Nephron (organoid): ENCODE results near the gene B3GNT8.

Source experiments
- H3K27ac Mint-ChIP-seq, 3 experiments: 2 replicates each; pipeline ENCODE4 v1.8.0; 2020; ENCODE audit warnings: mixed read lengths in 3 of 3, mild to moderate bottlenecking in 2 of 3, moderate library complexity in 1 of 3
- H3K27me3 Mint-ChIP-seq: 2 replicates; pipeline ENCODE4 v1.8.0; 2021; ENCODE audit warnings: low read depth, mild to moderate bottlenecking, moderate library complexity, mixed read lengths
- H3K36me3 Mint-ChIP-seq: 2 replicates; pipeline ENCODE4 v1.8.0; 2020; ENCODE audit warnings: low read depth, mixed read lengths
- H3K4me1 Mint-ChIP-seq: 2 replicates; pipeline ENCODE4 v1.8.0; 2020; ENCODE audit warnings: mixed read lengths
- H3K4me3 Mint-ChIP-seq, 3 experiments: 2 replicates each; pipeline ENCODE4 v1.8.0; 2020; ENCODE audit warnings: mild to moderate bottlenecking in 3 of 3, mixed read lengths in 3 of 3, moderate library complexity in 2 of 3
- H3K9me3 Mint-ChIP-seq: 2 replicates; pipeline ENCODE4 v1.8.0; 2020; ENCODE audit warnings: mixed read lengths
- CTCF ChIP-seq, 3 experiments: fragments of 200-600 bp; sonication (generic); IDR thresholded peaks; one replicate each; pipeline ENCODE4 v1.5.0; 2021; ENCODE audit warnings: antibody characterized with exemption in 3 of 3; ENCODE audit not compliant: unreplicated experiment in 3 of 3

The B3GNT8 gene

GRCh38 chr19:41414461-41414860 lies 12.7 kb downstream of the B3GNT8 start:
- no peaks in the 10 kb centered on the region for H3K9me3 Mint-ChIP-seq
- H3K4me3 Mint-ChIP-seq = no peak overlapping the region
- TF ChIP-seq CTCF (IDR thresholded peaks at IDR 0.05; ENCODE audit: unreplicated experiment in 3 of 3) = no peak
- peaks cover 39% of the 10 kb centered on the region for H3K36me3 Mint-ChIP-seq
- H3K27ac Mint-ChIP-seq = no peak overlapping the region
- peaks cover 12% of the 10 kb centered on the region for H3K4me1 Mint-ChIP-seq
- H3K27me3 Mint-ChIP-seq = no peaks in the 10 kb centered on the region

GRCh38 chr19:41413947-41414346 lies 13.2 kb downstream of the B3GNT8 start:
- H3K27ac Mint-ChIP-seq = no peak overlapping the region
- peaks cover 36% of the 10 kb centered on the region for H3K36me3 Mint-ChIP-seq
- TF ChIP-seq CTCF (IDR thresholded peaks at IDR 0.05; ENCODE audit: unreplicated experiment in 3 of 3) = no peak
- H3K4me1 Mint-ChIP-seq = peaks cover 17% of the 10 kb centered on the region
- no peaks in the 10 kb centered on the region for H3K9me3 Mint-ChIP-seq
- H3K27me3 Mint-ChIP-seq = no peaks in the 10 kb centered on the region
- H3K4me3 Mint-ChIP-seq = no peak overlapping the region

- no peak for TF ChIP-seq CTCF (IDR thresholded peaks at IDR 0.05; ENCODE audit: unreplicated experiment in 3 of 3)
- Mint-ChIP-seq H3K4me1 (peaks cover 17% of the 10 kb centered on the region), H3K27ac (no peak overlapping the region), H3K27me3 (no peaks in the 10 kb centered on the region), H3K9me3 (no peaks in the 10 kb centered on the region), H3K36me3 (peaks cover 28% of the 10 kb centered on the region), H3K4me3 (no peak overlapping the region)
Measured at GRCh38 chr19:41412953-41413352, 14.2 kb downstream of the B3GNT8 start.

- Mint-ChIP-seq H3K4me1 (peaks cover 25% of the 10 kb centered on the region), H3K4me3 (no peak overlapping the region), H3K27ac (no peak overlapping the region), H3K27me3 (no peaks in the 10 kb centered on the region), H3K36me3 (peaks cover 27% of the 10 kb centered on the region), H3K9me3 (no peaks in the 10 kb centered on the region)
- TF ChIP-seq CTCF (IDR thresholded peaks at IDR 0.05; ENCODE audit: unreplicated experiment in 3 of 3) = no peak
Measured at GRCh38 chr19:41411968-41412265, 15.3 kb downstream of the B3GNT8 start.

GRCh38 chr19:41411100-41411967 lies 15.8 kb downstream of the B3GNT8 start:
- no peaks in the 10 kb centered on the region for H3K27me3 Mint-ChIP-seq
- H3K4me3 Mint-ChIP-seq = no peak overlapping the region
- H3K36me3 Mint-ChIP-seq = peaks cover 27% of the 10 kb centered on the region
- H3K4me1 Mint-ChIP-seq = peaks cover 25% of the 10 kb centered on the region
- no peaks in the 10 kb centered on the region for H3K9me3 Mint-ChIP-seq
- no peak overlapping the region for H3K27ac Mint-ChIP-seq
- TF ChIP-seq CTCF (IDR thresholded peaks at IDR 0.05; ENCODE audit: unreplicated experiment in 3 of 3) = no peak
